OCI-LY7 (cell line): ENCODE measurements around the gene TMEM9B.

Source experiments
- EZH2phosphoT487 ChIP-seq: fragments of 200-600 bp; sonication (generic); IDR thresholded peaks from 2 replicates; pipeline ENCODE4 v1.6.1; 2018; ENCODE audit warnings: low read depth, borderline replicate concordance, mild to moderate bottlenecking, mixed run types, antibody characterized with exemption, low read length, moderate library complexity, mixed read lengths
- TF ChIP-seq, protein P1 (sequence below): fragments of 200-600 bp; sonication (generic); conservative IDR thresholded peaks from 2 replicates; pipeline ENCODE4 v1.5.1; 2014; ENCODE audit warnings: mild to moderate bottlenecking, antibody characterized with exemption, low read length, moderate library complexity, mixed read lengths

DNA sequence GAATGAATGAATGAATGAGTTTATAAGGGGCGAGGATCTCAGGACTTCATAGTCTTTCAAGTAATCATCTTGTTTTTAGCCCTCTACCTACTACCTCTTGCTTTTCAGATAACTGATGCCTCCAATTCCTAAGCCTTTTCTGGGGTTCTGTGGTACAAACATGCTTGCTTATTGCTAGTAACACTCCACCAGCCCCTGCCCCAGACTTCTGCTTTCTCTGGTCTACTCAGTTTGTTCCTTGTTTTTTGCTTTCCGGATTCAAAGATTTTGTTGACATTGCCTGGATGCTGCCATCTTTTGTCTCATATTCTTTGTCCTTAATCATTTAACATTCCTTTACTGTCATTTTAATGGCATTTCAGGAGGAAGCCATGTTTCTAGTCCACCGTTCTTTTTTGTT lies 8.9 kb upstream of the TMEM9B start:
- TF ChIP-seq, protein P1, sequence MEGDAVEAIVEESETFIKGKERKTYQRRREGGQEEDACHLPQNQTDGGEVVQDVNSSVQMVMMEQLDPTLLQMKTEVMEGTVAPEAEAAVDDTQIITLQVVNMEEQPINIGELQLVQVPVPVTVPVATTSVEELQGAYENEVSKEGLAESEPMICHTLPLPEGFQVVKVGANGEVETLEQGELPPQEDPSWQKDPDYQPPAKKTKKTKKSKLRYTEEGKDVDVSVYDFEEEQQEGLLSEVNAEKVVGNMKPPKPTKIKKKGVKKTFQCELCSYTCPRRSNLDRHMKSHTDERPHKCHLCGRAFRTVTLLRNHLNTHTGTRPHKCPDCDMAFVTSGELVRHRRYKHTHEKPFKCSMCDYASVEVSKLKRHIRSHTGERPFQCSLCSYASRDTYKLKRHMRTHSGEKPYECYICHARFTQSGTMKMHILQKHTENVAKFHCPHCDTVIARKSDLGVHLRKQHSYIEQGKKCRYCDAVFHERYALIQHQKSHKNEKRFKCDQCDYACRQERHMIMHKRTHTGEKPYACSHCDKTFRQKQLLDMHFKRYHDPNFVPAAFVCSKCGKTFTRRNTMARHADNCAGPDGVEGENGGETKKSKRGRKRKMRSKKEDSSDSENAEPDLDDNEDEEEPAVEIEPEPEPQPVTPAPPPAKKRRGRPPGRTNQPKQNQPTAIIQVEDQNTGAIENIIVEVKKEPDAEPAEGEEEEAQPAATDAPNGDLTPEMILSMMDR: no peak
- TF ChIP-seq EZH2phosphoT487: no peak
